Nephron (organoid): Measurements from ENCODE around the gene YJEFN3.

Experiments
- H3K27ac Mint-ChIP-seq, 3 experiments: 2 replicates each; pipeline ENCODE4 v1.8.0; 2020; ENCODE audit warnings: mixed read lengths in 3 of 3, mild to moderate bottlenecking in 2 of 3, moderate library complexity in 1 of 3
- H3K27me3 Mint-ChIP-seq: 2 replicates; pipeline ENCODE4 v1.8.0; 2021; ENCODE audit warnings: low read depth, mild to moderate bottlenecking, moderate library complexity, mixed read lengths
- H3K36me3 Mint-ChIP-seq: 2 replicates; pipeline ENCODE4 v1.8.0; 2020; ENCODE audit warnings: low read depth, mixed read lengths
- H3K4me1 Mint-ChIP-seq: 2 replicates; pipeline ENCODE4 v1.8.0; 2020; ENCODE audit warnings: mixed read lengths
- H3K4me3 Mint-ChIP-seq, 3 experiments: 2 replicates each; pipeline ENCODE4 v1.8.0; 2020; ENCODE audit warnings: mild to moderate bottlenecking in 3 of 3, mixed read lengths in 3 of 3, moderate library complexity in 2 of 3
- H3K9me3 Mint-ChIP-seq: 2 replicates; pipeline ENCODE4 v1.8.0; 2020; ENCODE audit warnings: mixed read lengths
- TF ChIP-seq, protein P1 (sequence below), 3 experiments: fragments of 200-600 bp; sonication (generic); IDR thresholded peaks; one replicate each; pipeline ENCODE4 v1.5.0; 2021; ENCODE audit warnings: antibody characterized with exemption in 3 of 3; ENCODE audit not compliant: unreplicated experiment in 3 of 3

YJEFN3 gene

DNA sequence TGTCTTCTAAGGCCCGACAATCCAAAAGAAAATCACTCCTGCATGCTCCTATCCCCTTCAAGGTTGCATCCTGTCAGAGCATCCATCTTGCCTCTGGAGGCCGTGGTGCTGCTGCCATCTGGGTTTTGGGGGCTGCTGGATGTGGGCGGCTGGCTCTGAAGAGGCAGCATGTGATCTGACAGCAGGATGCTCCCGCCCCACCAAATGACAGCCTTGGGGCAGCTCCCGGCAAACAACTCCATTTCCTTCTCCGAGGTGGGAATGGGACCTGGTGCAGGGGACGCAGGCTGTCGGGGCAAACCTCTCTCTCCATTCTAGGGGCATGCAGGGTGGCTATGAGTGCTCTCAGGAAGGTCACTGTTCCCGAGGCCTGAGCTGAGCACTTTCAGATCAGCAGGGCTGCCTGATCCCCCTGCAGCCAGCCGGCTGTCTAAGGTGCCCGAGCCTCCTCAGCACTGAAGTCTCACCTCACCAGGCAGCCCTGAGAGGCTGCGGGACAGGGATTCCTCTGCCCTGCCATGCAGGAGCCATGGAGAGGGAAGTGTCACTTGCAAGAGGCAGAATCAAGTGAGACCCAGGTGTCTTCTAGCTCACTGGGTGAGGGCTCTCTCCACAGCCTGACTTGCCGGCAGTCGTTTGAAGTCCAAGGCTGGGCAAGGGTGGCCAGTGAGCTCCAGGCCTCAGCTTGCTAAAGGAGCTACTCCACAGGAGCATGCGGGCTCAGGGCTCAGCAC is 42.2 kb upstream of the YJEFN3 start:
- Mint-ChIP-seq H3K4me1 (peaks cover 78% of the 10 kb centered on the region), H3K27ac (peak overlapping the region; percentile 67 to 99 (median 99)), H3K27me3 (no peaks in the 10 kb centered on the region), H3K4me3 (no peak overlapping the region), H3K9me3 (no peaks in the 10 kb centered on the region), H3K36me3 (peaks cover 4% of the 10 kb centered on the region)
- TF ChIP-seq, protein P1, sequence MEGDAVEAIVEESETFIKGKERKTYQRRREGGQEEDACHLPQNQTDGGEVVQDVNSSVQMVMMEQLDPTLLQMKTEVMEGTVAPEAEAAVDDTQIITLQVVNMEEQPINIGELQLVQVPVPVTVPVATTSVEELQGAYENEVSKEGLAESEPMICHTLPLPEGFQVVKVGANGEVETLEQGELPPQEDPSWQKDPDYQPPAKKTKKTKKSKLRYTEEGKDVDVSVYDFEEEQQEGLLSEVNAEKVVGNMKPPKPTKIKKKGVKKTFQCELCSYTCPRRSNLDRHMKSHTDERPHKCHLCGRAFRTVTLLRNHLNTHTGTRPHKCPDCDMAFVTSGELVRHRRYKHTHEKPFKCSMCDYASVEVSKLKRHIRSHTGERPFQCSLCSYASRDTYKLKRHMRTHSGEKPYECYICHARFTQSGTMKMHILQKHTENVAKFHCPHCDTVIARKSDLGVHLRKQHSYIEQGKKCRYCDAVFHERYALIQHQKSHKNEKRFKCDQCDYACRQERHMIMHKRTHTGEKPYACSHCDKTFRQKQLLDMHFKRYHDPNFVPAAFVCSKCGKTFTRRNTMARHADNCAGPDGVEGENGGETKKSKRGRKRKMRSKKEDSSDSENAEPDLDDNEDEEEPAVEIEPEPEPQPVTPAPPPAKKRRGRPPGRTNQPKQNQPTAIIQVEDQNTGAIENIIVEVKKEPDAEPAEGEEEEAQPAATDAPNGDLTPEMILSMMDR (IDR thresholded peaks at IDR 0.05; ENCODE audit: unreplicated experiment in 3 of 3) = no peak

DNA sequence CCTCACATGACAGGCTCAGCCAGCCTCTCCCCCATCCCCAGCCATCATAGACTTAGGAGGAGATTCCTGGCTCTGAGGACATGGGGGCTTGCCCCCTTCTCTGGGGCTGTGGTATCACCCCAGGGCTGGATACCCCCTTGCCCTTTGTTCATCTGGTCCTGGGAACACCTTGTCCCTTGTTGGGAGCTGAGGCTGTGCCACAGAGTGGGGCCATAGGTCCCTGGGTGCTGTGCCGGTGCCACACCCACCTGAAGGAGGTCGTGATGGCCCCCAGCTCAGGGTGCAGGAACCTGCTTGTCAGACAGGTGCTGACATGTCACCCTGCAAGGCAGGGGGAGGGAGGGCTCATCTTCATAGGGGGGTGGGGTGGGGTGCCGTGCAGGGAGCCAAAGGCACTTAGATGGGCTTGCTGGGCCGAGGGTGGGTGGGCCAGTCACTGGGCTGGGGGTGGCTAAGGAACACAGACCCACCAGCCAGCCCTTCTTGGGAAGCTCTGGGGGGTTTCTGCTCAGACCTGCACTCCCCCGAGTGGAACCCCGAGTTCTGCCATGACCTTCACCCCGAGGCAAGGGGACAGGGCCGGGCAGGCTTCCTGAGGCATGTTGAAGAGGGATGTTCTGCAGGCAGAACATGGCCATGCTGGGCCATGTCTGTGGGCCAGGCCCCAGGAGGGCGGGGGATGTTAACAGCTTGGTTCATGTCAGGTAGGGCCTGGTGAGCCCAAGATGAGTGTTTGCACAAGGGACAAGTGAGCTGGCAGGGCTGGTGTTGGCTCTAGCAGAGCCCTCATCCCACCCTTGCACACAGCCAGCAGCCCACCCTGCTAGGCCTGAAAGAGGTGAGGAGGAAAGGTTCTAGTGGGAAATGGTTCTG is 41.4 kb upstream of the YJEFN3 start:
- Mint-ChIP-seq H3K4me1 (peaks cover 76% of the 10 kb centered on the region), H3K27me3 (no peaks in the 10 kb centered on the region), H3K36me3 (peaks cover 5% of the 10 kb centered on the region), H3K4me3 (peak overlapping the region in 1 of 3 experiments; percentile 35), H3K27ac (peak overlapping the region; percentile 98 to 99 (median 99)), H3K9me3 (no peaks in the 10 kb centered on the region)
- TF ChIP-seq, protein P1 (IDR thresholded peaks at IDR 0.05; ENCODE audit: unreplicated experiment in 3 of 3) = no peak

DNA sequence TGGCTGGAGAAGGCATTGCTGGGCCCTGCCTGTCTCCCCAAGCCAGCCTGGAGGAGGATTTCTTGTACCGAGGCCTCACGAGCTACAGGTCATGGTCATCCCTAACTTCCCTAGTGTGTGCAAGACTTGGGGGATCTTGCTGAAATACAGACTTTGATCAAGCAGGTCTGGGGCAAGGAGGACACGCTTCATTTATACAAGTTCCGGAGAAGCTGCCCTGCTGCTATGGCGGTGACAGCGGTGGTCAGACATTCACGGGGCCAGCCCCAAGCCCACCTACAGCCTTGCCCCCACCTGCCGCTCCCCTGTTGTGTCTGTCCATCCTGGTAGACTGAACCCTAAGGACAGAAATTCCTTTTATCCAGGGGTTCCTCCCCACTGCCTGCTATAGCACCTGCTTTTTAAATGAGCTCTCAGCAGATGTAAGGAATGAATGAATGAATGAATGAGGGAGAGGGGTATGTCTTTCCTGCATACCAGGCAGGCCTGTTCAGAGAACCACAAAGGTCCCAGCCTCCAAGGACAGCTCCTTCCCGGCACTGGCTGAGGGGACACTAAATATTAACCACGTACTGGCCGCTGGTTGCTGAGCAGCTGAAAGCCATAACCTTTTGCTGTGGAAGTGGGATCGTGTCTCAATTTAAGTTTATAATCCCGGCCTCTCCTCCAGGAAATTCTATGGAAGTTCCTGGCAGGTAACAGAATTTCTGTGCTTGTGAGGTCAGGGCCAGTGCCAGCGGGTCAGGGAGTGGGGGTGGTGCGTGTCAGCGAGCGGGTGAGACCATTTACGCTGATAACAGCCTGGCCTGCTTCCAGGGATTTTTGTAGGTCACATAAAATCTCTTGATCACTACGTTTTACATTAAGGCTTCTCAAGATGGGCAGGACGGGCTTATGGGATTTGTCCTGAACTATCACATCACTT is 40.5 kb upstream of the YJEFN3 start:
- H3K36me3 Mint-ChIP-seq = peaks cover 7% of the 10 kb centered on the region
- no peaks in the 10 kb centered on the region for H3K9me3 Mint-ChIP-seq
- peak overlapping the region; percentile 50 to 60 (median 54) for H3K4me3 Mint-ChIP-seq
- H3K4me1 Mint-ChIP-seq = peaks cover 67% of the 10 kb centered on the region
- H3K27me3 Mint-ChIP-seq = no peaks in the 10 kb centered on the region
- TF ChIP-seq, protein P1 (IDR thresholded peaks at IDR 0.05; ENCODE audit: unreplicated experiment in 3 of 3) = no peak
- H3K27ac Mint-ChIP-seq = peak overlapping the region; percentile 98 to 99 (median 99)

GRCh38 chr19:19488875-19489690 is 39.6 kb upstream of the YJEFN3 start:
- Mint-ChIP-seq H3K27ac (peak overlapping the region; percentile 98 to 99 (median 99)), H3K4me1 (peaks cover 60% of the 10 kb centered on the region), H3K36me3 (peaks cover 5% of the 10 kb centered on the region), H3K9me3 (no peaks in the 10 kb centered on the region), H3K27me3 (no peaks in the 10 kb centered on the region), H3K4me3 (peak overlapping the region; percentile 40 to 60 (median 54))
- TF ChIP-seq, protein P1 (IDR thresholded peaks at IDR 0.05; ENCODE audit: unreplicated experiment in 3 of 3) = no peak

DNA sequence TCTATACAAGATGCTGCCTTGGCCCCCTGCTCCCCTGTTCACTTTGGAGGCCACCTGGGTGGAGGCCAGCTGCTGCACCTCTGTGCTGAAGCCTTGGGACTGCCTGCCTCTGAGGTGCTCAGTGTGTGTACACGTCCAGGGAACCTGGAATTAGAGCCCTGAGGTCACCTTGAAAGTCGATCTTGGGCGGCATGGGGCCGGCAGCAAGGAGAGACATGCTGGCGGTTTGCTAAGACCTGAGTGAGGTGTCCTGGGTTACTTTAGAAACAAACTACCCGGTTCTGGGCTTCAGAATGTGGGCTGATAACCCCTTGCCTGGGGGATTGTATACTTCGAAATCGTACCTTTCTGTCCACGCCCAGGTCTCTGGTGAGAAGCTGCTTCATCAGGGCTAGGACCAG is 38.9 kb upstream of the YJEFN3 start:
- peaks cover 57% of the 10 kb centered on the region for H3K4me1 Mint-ChIP-seq
- TF ChIP-seq, protein P1 (IDR thresholded peaks at IDR 0.05; ENCODE audit: unreplicated experiment in 3 of 3) = no peak
- H3K27me3 Mint-ChIP-seq = no peaks in the 10 kb centered on the region
- peak overlapping the region; percentile 98 to 99 (median 99) for H3K27ac Mint-ChIP-seq
- H3K36me3 Mint-ChIP-seq = peaks cover 8% of the 10 kb centered on the region
- no peaks in the 10 kb centered on the region for H3K9me3 Mint-ChIP-seq
- peak overlapping the region in 2 of 3 experiments; percentile 54 to 60 for H3K4me3 Mint-ChIP-seq
